Loucy (cell line): ENCODE measurements around the gene PEAK1.

ENCODE experiments used
- H2AFZ ChIP-seq: fragments of 200-600 bp; sonication (generic); 2 replicates; pipeline ENCODE4 v1.6.0; 2016; ENCODE audit warnings: antibody characterized with exemption, mild to moderate bottlenecking, low read length, moderate library complexity
- H3F3A ChIP-seq: fragments of 200-600 bp; 2 replicates; pipeline ENCODE4 v1.6.0; 2016; ENCODE audit warnings: antibody characterized with exemption, low read depth, mild to moderate bottlenecking
- H3K27me3 ChIP-seq: fragments of 200-600 bp; sonication (generic); 2 replicates; pipeline ENCODE4 v1.6.1; 2014; ENCODE audit warnings: low read length, mild to moderate bottlenecking; ENCODE audit not compliant: insufficient read depth, poor library complexity, severe bottlenecking
- H3K36me3 ChIP-seq: fragments of 200-600 bp; sonication (generic); 2 replicates; pipeline ENCODE4 v1.6.1; 2016; ENCODE audit warnings: low read length; ENCODE audit not compliant: insufficient read depth
- H3K4me1 ChIP-seq: fragments of 200-600 bp; sonication (generic); 2 replicates; pipeline ENCODE4 v1.5.1; 2014; ENCODE audit warnings: low read length, mild to moderate bottlenecking; ENCODE audit not compliant: insufficient read depth, poor library complexity, severe bottlenecking
- H3K4me2 ChIP-seq: fragments of 200-600 bp; sonication (generic); 2 replicates; pipeline ENCODE4 v1.6.0; 2014; ENCODE audit warnings: antibody characterized with exemption, low read length, low read depth, mild to moderate bottlenecking; ENCODE audit not compliant: poor library complexity, severe bottlenecking
- H3K4me3 ChIP-seq: fragments of 200-600 bp; sonication (generic); 2 replicates; pipeline ENCODE4 v1.5.1; 2014; ENCODE audit warnings: low read length, mild to moderate bottlenecking, mixed read lengths; ENCODE audit not compliant: poor library complexity, severe bottlenecking
- H3K79me2 ChIP-seq: fragments of 200-600 bp; sonication (generic); 2 replicates; pipeline ENCODE4 v1.6.1; 2014; ENCODE audit warnings: low read length; ENCODE audit not compliant: insufficient read depth
- H3K9ac ChIP-seq: fragments of 200-600 bp; sonication (generic); 2 replicates; pipeline ENCODE4 v1.6.0; 2014; ENCODE audit warnings: mild to moderate bottlenecking, low read depth, low read length, moderate library complexity; ENCODE audit not compliant: poor library complexity, severe bottlenecking
- H3K9me2 ChIP-seq: fragments of 200-600 bp; sonication (generic); replicated peaks from 2 replicates; pipeline ENCODE4 v1.6.1; 2016; ENCODE audit warnings: low read depth, low read length, mixed read lengths
- H3K9me3 ChIP-seq: fragments of 200-600 bp; sonication (generic); 2 replicates; pipeline ENCODE4 v1.6.1; 2014; ENCODE audit warnings: mild to moderate bottlenecking, antibody characterized with exemption, low read length, low read depth; ENCODE audit not compliant: insufficient read depth
- H4K20me1 ChIP-seq: fragments of 200-600 bp; sonication (generic); 2 replicates; pipeline ENCODE4 v1.6.0; 2014; ENCODE audit warnings: antibody characterized with exemption, low read length, mild to moderate bottlenecking; ENCODE audit not compliant: insufficient read depth, poor library complexity, severe bottlenecking
- EZH2phosphoT487 ChIP-seq: fragments of 200-600 bp; IDR thresholded peaks from 2 replicates; pipeline ENCODE4 v1.6.1; 2018; ENCODE audit warnings: antibody characterized with exemption, mild to moderate bottlenecking, moderate library complexity, borderline replicate concordance
- TF ChIP-seq, protein P1 (sequence below): fragments of 200-600 bp; sonication (generic); conservative IDR thresholded peaks from 2 replicates; pipeline ENCODE4 v1.5.1; 2014; ENCODE audit warnings: mild to moderate bottlenecking, antibody characterized with exemption, low read length

PEAK1 gene

DNA sequence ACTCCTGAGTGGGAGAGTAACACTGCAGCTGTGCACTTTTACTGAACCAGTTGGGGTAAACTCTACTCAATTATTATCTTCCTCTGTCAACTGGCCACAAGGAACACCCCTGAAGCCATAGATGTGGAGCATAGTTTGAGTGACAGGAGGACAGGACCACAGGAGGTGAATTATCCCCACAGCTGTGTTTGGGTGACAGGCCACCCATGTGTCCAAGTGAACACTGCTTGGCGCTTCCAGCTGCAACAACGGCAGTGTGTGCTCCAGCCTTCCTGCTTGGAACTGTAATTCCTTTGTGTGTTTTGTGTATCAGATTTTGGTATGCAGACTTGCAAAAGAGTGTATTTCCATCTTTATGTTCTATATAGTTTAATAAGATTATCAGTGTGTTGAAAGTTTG lies 328.8 kb downstream of the PEAK1 start:
- Histone ChIP-seq H3K4me3 (no peak overlapping the region), H3K9ac (no peak overlapping the region), H4K20me1 (no peaks in the 10 kb centered on the region), H3K9me3 (no peaks in the 10 kb centered on the region), H2AFZ (no peak overlapping the region), H3K27me3 (no peaks in the 10 kb centered on the region), H3F3A (no peaks in the 10 kb centered on the region), H3K4me1 (no peaks in the 10 kb centered on the region), H3K9me2 (no peaks in the 10 kb centered on the region), H3K36me3 (no peaks in the 10 kb centered on the region), H3K79me2 (no peaks in the 10 kb centered on the region), H3K4me2 (no peak overlapping the region)
- TF ChIP-seq EZH2phosphoT487, result no peak
- TF ChIP-seq, protein P1, sequence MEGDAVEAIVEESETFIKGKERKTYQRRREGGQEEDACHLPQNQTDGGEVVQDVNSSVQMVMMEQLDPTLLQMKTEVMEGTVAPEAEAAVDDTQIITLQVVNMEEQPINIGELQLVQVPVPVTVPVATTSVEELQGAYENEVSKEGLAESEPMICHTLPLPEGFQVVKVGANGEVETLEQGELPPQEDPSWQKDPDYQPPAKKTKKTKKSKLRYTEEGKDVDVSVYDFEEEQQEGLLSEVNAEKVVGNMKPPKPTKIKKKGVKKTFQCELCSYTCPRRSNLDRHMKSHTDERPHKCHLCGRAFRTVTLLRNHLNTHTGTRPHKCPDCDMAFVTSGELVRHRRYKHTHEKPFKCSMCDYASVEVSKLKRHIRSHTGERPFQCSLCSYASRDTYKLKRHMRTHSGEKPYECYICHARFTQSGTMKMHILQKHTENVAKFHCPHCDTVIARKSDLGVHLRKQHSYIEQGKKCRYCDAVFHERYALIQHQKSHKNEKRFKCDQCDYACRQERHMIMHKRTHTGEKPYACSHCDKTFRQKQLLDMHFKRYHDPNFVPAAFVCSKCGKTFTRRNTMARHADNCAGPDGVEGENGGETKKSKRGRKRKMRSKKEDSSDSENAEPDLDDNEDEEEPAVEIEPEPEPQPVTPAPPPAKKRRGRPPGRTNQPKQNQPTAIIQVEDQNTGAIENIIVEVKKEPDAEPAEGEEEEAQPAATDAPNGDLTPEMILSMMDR, result no peak

GRCh38 chr15:77087213-77087612 lies 332.7 kb downstream of the PEAK1 start:
- Histone ChIP-seq H3K9ac (no peak overlapping the region), H3K9me2 (no peaks in the 10 kb centered on the region), H2AFZ (no peak overlapping the region), H3K36me3 (no peaks in the 10 kb centered on the region), H4K20me1 (no peaks in the 10 kb centered on the region), H3K9me3 (no peaks in the 10 kb centered on the region), H3F3A (no peaks in the 10 kb centered on the region), H3K27me3 (no peaks in the 10 kb centered on the region), H3K4me2 (no peak overlapping the region), H3K4me1 (peaks cover 9% of the 10 kb centered on the region), H3K79me2 (no peaks in the 10 kb centered on the region), H3K4me3 (no peak overlapping the region)
- TF ChIP-seq, protein P1, result no peak
- TF ChIP-seq EZH2phosphoT487, result no peak

DNA sequence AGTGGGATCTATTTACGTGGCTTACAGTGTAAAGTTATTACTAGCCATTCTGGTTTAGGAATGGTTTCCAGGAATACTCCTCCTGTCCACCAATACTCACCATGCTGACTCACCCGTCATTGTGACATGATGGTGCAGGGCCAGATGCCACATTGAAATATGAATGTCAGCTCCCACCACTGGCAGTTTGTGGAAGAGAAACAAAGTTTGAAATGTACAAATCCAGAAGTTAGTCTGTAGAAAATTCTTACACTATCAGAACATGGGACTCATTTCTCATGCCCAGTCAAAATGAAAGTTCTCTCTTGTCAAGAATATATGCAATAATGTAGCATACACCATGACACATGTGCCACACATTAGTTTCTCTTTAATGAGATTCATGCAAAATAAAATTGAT lies 334.6 kb downstream of the PEAK1 start:
- H3K27me3 ChIP-seq, result no peaks in the 10 kb centered on the region
- TF ChIP-seq, protein P1, result no peak
- no peak for TF ChIP-seq EZH2phosphoT487

More for the DNA sequence above, 334.6 kb downstream of the PEAK1 start:
- Histone ChIP-seq H3K36me3 (no peaks in the 10 kb centered on the region), H3K9me2 (no peaks in the 10 kb centered on the region), H2AFZ (no peak overlapping the region), H3K9ac (no peak overlapping the region), H3K79me2 (no peaks in the 10 kb centered on the region), H3K4me1 (peaks cover 9% of the 10 kb centered on the region), H3K4me3 (no peak overlapping the region), H4K20me1 (no peaks in the 10 kb centered on the region), H3K9me3 (no peaks in the 10 kb centered on the region), H3F3A (no peaks in the 10 kb centered on the region), H3K4me2 (no peak overlapping the region)
